Measurements from ENCODE around the gene QPCTL.
A peak's percentile ranks its signal among the peaks of the same experiment; 100 is the strongest.
"Not testable (repeated sequence)": the region's sequence is repeated elsewhere in the genome, so short reads cannot be mapped to it uniquely, and the experiment has no call there.

The QPCTL gene

GRCh38 chr19:45682908-45683307 lies 9.6 kb upstream of the QPCTL start:
- H3K4me3 ChIP-seq = no peak overlapping the region
- no peak overlapping the region for H3K9ac ChIP-seq (ENCODE audit: insufficient read length)
- no peak for DNase-seq (ENCODE audit: low read depth, low spot score)
- H3K9me3 ChIP-seq (ENCODE audit: low read depth, low read length) = no peaks in the 10 kb centered on the region
- no peak overlapping the region for H3K27ac ChIP-seq
- peaks cover 23% of the 10 kb centered on the region for H3K36me3 ChIP-seq (ENCODE audit: insufficient read depth, low read length)
- TF ChIP-seq EZH2 (IDR thresholded peaks at IDR 0.05) (no peak), POLR2AphosphoS5 (IDR thresholded peaks at IDR 0.05; ENCODE audit: borderline replicate concordance, low read depth, low read length) (no peak), FOXP2 (optimal IDR thresholded peaks at IDR 0.05; ENCODE audit: control extremely low read depth, extremely low read length, insufficient read depth) (no peak)

- H3K9me3 ChIP-seq (ENCODE audit: low read depth, low read length); H3K9ac ChIP-seq (ENCODE audit: insufficient read length); DNase-seq (ENCODE audit: low read depth, low spot score); H3K4me3 ChIP-seq; H3K27ac ChIP-seq: not testable (repeated sequence)
- peaks cover 37% of the 10 kb centered on the region for H3K36me3 ChIP-seq (ENCODE audit: insufficient read depth, low read length)
These were observed 7.4 kb upstream of the QPCTL start for GRCh38 chr19:45685045-45685444.

DNA sequence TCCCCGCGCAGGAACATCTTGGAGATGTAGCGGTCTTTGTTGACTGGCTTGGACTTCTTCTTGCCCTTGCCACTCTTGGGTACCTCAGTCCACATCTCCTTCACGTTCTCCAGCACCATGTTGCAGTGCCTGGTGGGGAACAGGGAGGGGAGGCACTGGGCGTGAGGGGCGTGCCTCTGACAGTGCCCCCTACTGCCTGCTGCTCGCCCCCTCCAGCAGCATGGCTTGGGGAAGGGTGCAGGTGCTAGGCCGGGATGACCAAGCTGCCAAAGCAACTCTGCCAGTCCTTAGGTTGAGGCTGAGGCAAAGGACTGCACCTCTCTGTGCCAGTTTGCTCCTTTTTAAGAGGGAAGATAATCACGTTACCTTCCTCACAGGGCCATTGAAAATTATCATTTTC lies 4.9 kb upstream of the QPCTL start:
- H3K27ac ChIP-seq = no peak overlapping the region
- TF ChIP-seq POLR2AphosphoS5 (IDR thresholded peaks at IDR 0.05; ENCODE audit: borderline replicate concordance, low read depth, low read length) (no peak), EZH2 (IDR thresholded peaks at IDR 0.05) (no peak), FOXP2 (optimal IDR thresholded peaks at IDR 0.05; ENCODE audit: control extremely low read depth, extremely low read length, insufficient read depth) (no peak)
- H3K9ac ChIP-seq (ENCODE audit: insufficient read length) = no peak overlapping the region
- H3K4me3 ChIP-seq = no peak overlapping the region
- H3K36me3 ChIP-seq (ENCODE audit: insufficient read depth, low read length) = peaks cover 37% of the 10 kb centered on the region
- DNase-seq (ENCODE audit: low read depth, low spot score) = no peak
- H3K9me3 ChIP-seq (ENCODE audit: low read depth, low read length) = no peaks in the 10 kb centered on the region

DNA sequence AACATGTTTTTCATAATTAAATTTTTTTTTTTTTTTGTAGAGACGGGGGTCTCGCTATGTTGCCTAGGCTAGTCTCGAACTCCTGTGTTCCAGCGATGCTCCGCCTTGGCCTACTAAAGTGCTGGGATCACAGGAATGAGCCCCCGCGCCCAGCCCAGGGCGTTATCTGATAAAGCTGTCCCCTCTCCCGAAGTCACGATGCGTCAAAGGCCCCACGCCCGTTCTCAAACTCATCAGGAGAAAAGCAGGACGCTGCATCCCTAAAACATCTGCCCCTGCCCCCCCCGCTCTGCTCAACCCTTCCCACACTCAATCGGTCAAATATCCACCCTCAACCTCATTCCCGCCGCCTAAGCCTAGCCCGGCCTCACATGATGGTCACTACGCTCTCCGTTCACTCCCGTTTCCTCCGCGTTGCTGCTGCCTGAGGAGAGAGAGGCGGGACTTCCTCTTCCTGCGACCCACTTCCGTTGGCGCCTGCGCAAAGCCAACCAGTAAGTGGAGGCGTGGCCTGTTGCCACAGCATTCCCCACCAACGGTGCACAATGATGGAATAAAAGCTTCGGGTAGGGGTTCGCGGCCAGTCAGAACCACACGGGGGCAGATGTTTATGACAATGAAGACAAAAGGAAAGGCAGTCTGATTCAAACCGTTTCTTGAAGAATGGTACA lies 815 bp upstream of the QPCTL start, which contains the start of gene SNRPD2:
Gene SNRPD2 (minus strand): TSS at position 438 of the 671 bp plus-strand sequence. CDS start 65 bp downstream, at position 373.
- Histone ChIP-seq H3K27ac (peak within 1 kb of the TSS; percentile 71), H3K9me3 (ENCODE audit: low read depth, low read length) (no peaks in the 10 kb centered on the region), H3K4me3 (peak within 1 kb of the TSS; percentile 83), H3K36me3 (ENCODE audit: insufficient read depth, low read length) (peaks cover 25% of the 10 kb centered on the region), H3K9ac (ENCODE audit: insufficient read length) (peak within 1 kb of the TSS; percentile 98)
- peak; percentile 70 for DNase-seq (ENCODE audit: low read depth, low spot score)
- TF ChIP-seq EZH2 (IDR thresholded peaks at IDR 0.05) = no peak
- peak; percentile 99 for TF ChIP-seq POLR2AphosphoS5 (IDR thresholded peaks at IDR 0.05; ENCODE audit: borderline replicate concordance, low read depth, low read length)

DNA sequence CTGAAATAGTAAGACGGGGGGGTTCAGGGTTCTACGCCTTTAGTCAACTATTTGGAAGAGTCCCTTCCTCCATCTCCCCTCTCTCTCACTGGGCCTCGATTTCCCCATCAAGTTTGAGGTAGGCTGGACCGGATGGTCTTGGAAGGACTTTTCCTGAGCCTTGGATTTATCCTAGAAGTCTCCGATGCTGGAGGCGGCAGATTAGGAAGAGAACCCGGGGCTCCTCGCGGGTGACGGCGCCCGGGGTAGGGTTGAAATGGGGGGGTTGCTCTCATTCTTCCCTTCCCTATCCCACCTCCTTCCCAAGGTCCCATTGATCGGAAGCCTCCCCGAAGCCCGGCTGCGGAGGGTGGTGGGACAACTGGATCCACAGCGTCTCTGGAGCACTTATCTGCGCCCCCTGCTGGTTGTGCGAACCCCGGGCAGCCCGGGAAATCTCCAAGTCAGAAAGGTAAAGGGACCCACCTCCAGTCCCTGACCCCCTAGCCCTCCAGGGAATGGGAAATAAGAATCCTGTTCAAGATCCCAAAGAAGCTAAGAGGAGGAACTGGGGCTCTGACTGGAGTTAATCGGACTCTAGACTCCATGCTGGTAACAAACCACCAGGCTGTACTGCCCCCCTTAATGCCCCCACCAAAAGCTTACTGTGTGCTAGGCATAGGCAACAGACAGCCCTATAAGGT lies 781 bp downstream of the QPCTL start:
- peaks cover 11% of the 10 kb centered on the region for H3K36me3 ChIP-seq (ENCODE audit: insufficient read depth, low read length)
- H3K9ac ChIP-seq (ENCODE audit: insufficient read length) = peak overlapping the region; percentile 82
- no peak for DNase-seq (ENCODE audit: low read depth, low spot score)
- H3K27ac ChIP-seq = no peak overlapping the region
- peak overlapping the region; percentile 83 for H3K4me3 ChIP-seq
- TF ChIP-seq EZH2 (IDR thresholded peaks at IDR 0.05) (no peak), POLR2AphosphoS5 (IDR thresholded peaks at IDR 0.05; ENCODE audit: borderline replicate concordance, low read depth, low read length) (no peak), FOXP2 (optimal IDR thresholded peaks at IDR 0.05; ENCODE audit: control extremely low read depth, extremely low read length, insufficient read depth) (no peak)
- H3K9me3 ChIP-seq (ENCODE audit: low read depth, low read length) = no peaks in the 10 kb centered on the region

DNA sequence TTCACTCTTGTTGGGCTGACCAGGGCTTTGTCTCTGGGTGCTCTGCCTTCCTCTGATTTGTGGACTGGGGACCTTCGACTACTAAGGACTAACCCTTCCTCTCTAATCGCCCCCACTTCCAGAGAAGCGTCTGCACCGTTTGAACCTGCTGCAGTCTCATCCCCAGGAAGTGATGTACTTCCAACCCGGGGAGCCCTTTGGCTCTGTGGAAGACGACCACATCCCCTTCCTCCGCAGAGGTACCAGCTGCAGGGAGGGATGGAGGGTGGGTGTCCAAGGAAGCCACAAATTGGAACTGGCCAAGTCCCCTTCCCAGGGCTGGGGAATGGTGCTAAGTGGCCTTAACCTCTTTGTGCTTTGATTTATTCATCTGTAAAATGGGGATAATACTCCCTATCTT lies 9.2 kb downstream of the QPCTL start:
- no peaks in the 10 kb centered on the region for H3K9me3 ChIP-seq (ENCODE audit: low read depth, low read length)
- no peak overlapping the region for H3K9ac ChIP-seq (ENCODE audit: insufficient read length)
- no peak for DNase-seq (ENCODE audit: low read depth, low spot score)
- peaks cover 3% of the 10 kb centered on the region; the same call in 1 of the 2 replicates for H3K36me3 ChIP-seq (ENCODE audit: insufficient read depth, low read length)
- no peak overlapping the region for H3K4me3 ChIP-seq
- TF ChIP-seq POLR2AphosphoS5 (IDR thresholded peaks at IDR 0.05; ENCODE audit: borderline replicate concordance, low read depth, low read length) (no peak), FOXP2 (optimal IDR thresholded peaks at IDR 0.05; ENCODE audit: control extremely low read depth, extremely low read length, insufficient read depth) (no peak), EZH2 (IDR thresholded peaks at IDR 0.05) (no peak)
- no peak overlapping the region for H3K27ac ChIP-seq

GRCh38 chr19:45705115-45705514 lies 12.6 kb downstream of the QPCTL start:
- Histone ChIP-seq H3K27ac (peak overlapping the region; percentile 44), H3K9ac (ENCODE audit: insufficient read length) (no peak overlapping the region), H3K4me3 (no peak overlapping the region), H3K36me3 (ENCODE audit: insufficient read depth, low read length) (peaks cover 3% of the 10 kb centered on the region; the same call in 1 of the 2 replicates), H3K9me3 (ENCODE audit: low read depth, low read length) (no peaks in the 10 kb centered on the region)
- peak; percentile 65 for DNase-seq (ENCODE audit: low read depth, low spot score)
- TF ChIP-seq POLR2AphosphoS5 (IDR thresholded peaks at IDR 0.05; ENCODE audit: borderline replicate concordance, low read depth, low read length) (no peak; the same call in 1 of the 2 replicates), EZH2 (IDR thresholded peaks at IDR 0.05) (no peak), FOXP2 (optimal IDR thresholded peaks at IDR 0.05; ENCODE audit: control extremely low read depth, extremely low read length, insufficient read depth) (no peak)

DNA sequence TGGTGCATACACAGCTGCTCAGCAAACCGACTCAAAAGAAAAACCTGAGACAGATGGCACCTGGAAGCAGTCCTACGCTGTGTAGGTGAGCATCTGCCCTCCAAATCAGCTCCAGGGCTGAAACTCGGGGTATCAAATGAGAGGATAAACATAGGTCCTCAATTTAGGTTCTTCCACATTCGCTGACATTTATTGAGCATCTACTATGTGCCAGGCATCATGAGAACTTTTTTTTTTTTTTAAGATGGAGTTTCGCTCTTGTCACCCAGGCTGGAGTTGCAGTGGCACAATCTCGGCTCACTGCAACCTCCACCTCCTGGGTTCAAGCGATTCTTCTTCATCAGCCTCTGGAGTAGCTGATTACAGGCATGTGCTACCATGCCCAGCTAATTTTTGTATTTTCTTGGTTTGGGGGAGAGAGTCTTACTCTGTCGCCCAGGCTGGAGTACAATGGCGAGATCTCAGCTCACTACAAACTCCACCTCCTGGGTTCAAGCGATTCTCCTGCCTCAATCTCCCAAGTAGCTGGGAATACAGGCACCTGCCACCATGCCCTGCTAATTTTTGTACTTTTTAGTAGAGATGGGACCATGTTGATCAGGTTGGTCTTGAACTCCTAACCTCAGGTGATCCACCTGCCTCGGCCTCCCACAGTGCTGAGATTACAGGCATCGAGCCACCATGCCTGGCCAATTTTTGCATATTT lies 13.4 kb downstream of the QPCTL start:
- TF ChIP-seq FOXP2 (optimal IDR thresholded peaks at IDR 0.05; ENCODE audit: control extremely low read depth, extremely low read length, insufficient read depth) (no peak), EZH2 (IDR thresholded peaks at IDR 0.05) (no peak), POLR2AphosphoS5 (IDR thresholded peaks at IDR 0.05; ENCODE audit: borderline replicate concordance, low read depth, low read length) (no peak)
- peaks cover 3% of the 10 kb centered on the region; the same call in 1 of the 2 replicates for H3K36me3 ChIP-seq (ENCODE audit: insufficient read depth, low read length)
- H3K9ac ChIP-seq (ENCODE audit: insufficient read length) = no peak overlapping the region
- no peaks in the 10 kb centered on the region for H3K9me3 ChIP-seq (ENCODE audit: low read depth, low read length)
- DNase-seq (ENCODE audit: low read depth, low spot score) = no peak
- no peak overlapping the region for H3K4me3 ChIP-seq
- no peak overlapping the region for H3K27ac ChIP-seq
